Measurements from ENCODE around the gene VNN1.
"Not testable (repeated sequence)": the region's sequence is repeated elsewhere in the genome, so short reads cannot be mapped to it uniquely, and the experiment has no call there.

GRCh38 chr6:132635906-132636305, 77.9 kb downstream of the VNN1 start:
- TF ChIP-seq CTCF, POLR2A (IDR thresholded peaks at IDR 0.05): not testable (repeated sequence)

Measured in thyroid gland (tissue), 4 donors.